ENCODE data around the gene LFNG. TPM values are rescaled to one million over a fixed set of nuclear protein-coding genes. Genes with fewer than 3 reads are reported as not detected.

LFNG gene
- total and polyA plus RNA-seq, 4 donors = 11.5 to 47.6 (median 23.7) TPM

DNA sequence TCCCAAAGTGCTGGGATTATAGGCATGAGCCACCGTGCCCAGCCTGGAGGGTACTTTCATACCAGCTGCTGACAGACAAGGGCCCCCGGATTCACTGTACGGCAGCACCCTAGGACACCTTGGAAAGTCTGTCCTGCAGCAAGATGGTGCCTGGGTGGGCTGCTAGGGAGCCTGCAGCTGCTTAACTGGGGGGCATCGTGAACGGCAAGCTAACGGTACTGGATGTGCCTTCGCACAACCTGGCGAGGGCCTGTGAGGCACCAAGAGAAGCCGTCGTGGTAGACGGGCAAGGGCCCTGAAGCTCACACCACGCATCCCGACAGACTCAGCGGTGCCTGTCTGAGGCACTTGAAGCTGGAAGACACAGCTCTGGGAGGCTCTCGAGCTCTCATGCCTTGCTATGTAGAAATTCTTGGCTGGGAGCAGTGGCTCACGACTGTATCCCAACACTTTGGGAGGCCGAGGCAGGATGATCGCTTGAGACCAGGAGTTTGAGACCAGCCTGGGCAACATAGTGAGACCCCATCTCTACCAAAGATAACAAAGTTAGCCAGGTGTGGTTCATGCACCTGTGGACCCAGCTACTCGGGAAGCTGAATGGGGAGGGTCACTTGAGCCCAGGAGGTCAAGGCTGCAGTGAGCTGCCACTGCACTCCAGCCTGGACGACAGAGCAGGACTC, 26.3 kb downstream of the LFNG start:
- DNase-seq (no peak), ATAC-seq (ENCODE audit: insufficient read depth, low FRiP score) (no peak)
- H3K4me1 ChIP-seq (ENCODE audit: control insufficient read depth in 5 of 5, insufficient read depth in 5 of 5, low read length in 5 of 5) = no peaks in the 10 kb centered on the region
- 95% methylated on average over 20 of the region's 20 CpGs for WGBS, 2 donors
- no peak overlapping the region for H3K4me3 ChIP-seq
- H3K9ac ChIP-seq (ENCODE audit: insufficient read depth in 1 of 2, low read length in 2 of 2) = no peak overlapping the region
- H3K9me3 ChIP-seq (ENCODE audit: control insufficient read depth in 4 of 4, insufficient read depth in 3 of 4, low read length in 3 of 4) = no peaks in the 10 kb centered on the region
- TF ChIP-seq, protein P1, sequence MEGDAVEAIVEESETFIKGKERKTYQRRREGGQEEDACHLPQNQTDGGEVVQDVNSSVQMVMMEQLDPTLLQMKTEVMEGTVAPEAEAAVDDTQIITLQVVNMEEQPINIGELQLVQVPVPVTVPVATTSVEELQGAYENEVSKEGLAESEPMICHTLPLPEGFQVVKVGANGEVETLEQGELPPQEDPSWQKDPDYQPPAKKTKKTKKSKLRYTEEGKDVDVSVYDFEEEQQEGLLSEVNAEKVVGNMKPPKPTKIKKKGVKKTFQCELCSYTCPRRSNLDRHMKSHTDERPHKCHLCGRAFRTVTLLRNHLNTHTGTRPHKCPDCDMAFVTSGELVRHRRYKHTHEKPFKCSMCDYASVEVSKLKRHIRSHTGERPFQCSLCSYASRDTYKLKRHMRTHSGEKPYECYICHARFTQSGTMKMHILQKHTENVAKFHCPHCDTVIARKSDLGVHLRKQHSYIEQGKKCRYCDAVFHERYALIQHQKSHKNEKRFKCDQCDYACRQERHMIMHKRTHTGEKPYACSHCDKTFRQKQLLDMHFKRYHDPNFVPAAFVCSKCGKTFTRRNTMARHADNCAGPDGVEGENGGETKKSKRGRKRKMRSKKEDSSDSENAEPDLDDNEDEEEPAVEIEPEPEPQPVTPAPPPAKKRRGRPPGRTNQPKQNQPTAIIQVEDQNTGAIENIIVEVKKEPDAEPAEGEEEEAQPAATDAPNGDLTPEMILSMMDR (IDR thresholded peaks at IDR 0.05; ENCODE audit: control extremely low read depth, extremely low read depth) = no peak
- H3K36me3 ChIP-seq (ENCODE audit: control insufficient read depth in 4 of 4, insufficient read depth in 4 of 4, low read length in 4 of 4) = peaks cover 0 to 57% (median 23%) of the 10 kb centered on the region in 4 donors
- H3K27me3 ChIP-seq (ENCODE audit: control insufficient read depth in 3 of 3, insufficient read depth in 3 of 3, low read length in 2 of 3) = no peaks in the 10 kb centered on the region
- no peak overlapping the region for H3K27ac ChIP-seq (ENCODE audit: low read depth in 1 of 2, low read length in 1 of 2)

DNA sequence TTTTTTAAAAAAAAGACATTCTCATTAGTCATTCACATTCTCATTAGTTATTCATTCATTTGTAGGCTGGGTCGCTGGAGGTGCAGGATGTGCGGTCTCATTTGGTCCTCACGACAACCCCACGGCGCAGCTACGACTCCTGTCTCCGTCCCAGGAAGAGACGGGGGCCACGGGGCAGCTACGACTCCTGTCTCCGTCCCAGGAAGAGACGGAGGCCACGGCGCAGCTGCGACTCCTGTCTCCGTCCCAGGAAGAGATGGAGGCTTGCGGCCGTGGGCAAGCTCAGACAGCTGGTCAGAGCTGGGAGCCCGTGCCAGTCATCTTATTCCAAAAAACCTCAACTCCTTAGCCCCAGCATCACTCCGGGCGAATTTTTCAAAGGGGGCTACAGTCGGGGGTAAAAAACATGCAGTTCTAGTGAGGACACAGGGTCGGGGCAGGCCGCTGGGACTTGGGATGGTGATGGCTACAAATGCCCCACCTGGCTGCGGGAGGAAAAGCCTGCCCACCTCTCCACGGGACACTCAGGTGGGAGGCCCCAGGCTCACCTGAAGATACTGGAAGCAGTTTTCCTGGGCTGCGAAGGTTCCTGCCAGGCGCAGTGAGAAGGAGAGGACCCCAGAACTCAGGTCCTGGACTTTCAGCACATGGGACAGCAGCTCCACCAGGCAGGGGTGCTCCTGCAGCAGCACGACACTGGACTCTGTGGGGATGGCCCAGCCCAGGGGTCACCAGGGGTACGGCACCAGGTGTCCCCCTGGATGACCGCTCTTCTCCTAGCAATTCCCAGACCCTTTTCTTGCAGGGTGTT, 27.4 kb downstream of the LFNG start:
- Histone ChIP-seq H3K9me3 (ENCODE audit: control insufficient read depth in 4 of 4, insufficient read depth in 3 of 4, low read length in 3 of 4) (no peaks in the 10 kb centered on the region), H3K4me3 (no peak overlapping the region), H3K36me3 (ENCODE audit: control insufficient read depth in 4 of 4, insufficient read depth in 4 of 4, low read length in 4 of 4) (peaks cover 0 to 49% (median 23%) of the 10 kb centered on the region in 4 donors), H3K27me3 (ENCODE audit: control insufficient read depth in 3 of 3, insufficient read depth in 3 of 3, low read length in 2 of 3) (no peaks in the 10 kb centered on the region), H3K4me1 (ENCODE audit: control insufficient read depth in 5 of 5, insufficient read depth in 5 of 5, low read length in 5 of 5) (no peaks in the 10 kb centered on the region), H3K27ac (ENCODE audit: low read depth in 1 of 2, low read length in 1 of 2) (no peak overlapping the region), H3K9ac (ENCODE audit: insufficient read depth in 1 of 2, low read length in 2 of 2) (no peak overlapping the region)
- no peak for ATAC-seq (ENCODE audit: insufficient read depth, low FRiP score)
- TF ChIP-seq, protein P1 (IDR thresholded peaks at IDR 0.05; ENCODE audit: control extremely low read depth, extremely low read depth) = no peak
- no peak for DNase-seq
- WGBS, 2 donors = 91 to 95% methylated on average over 31 of the region's 31 CpGs

GRCh38 chr7:2551418-2551817, 31.8 kb downstream of the LFNG start:
- TF ChIP-seq, protein P1 (IDR thresholded peaks at IDR 0.05; ENCODE audit: control extremely low read depth, extremely low read depth) = no peak
- WGBS, 2 donors = 96 to 97% methylated on average over 8 of the region's 8 CpGs
- Histone ChIP-seq H3K4me1 (ENCODE audit: control insufficient read depth in 5 of 5, insufficient read depth in 5 of 5, low read length in 5 of 5) (peaks cover 0 to 10% (median 7%) of the 10 kb centered on the region in 5 donors), H3K4me3 (no peak overlapping the region), H3K9me3 (ENCODE audit: control insufficient read depth in 4 of 4, insufficient read depth in 3 of 4, low read length in 3 of 4) (no peaks in the 10 kb centered on the region), H3K9ac (ENCODE audit: insufficient read depth in 1 of 2, low read length in 2 of 2) (no peak overlapping the region), H3K36me3 (ENCODE audit: control insufficient read depth in 4 of 4, insufficient read depth in 4 of 4, low read length in 4 of 4) (peaks cover 0 to 24% (median 20%) of the 10 kb centered on the region in 4 donors), H3K27ac (ENCODE audit: low read depth in 1 of 2, low read length in 1 of 2) (no peak overlapping the region), H3K27me3 (ENCODE audit: control insufficient read depth in 3 of 3, insufficient read depth in 3 of 3, low read length in 2 of 3) (no peaks in the 10 kb centered on the region)
- ATAC-seq (ENCODE audit: insufficient read depth, low FRiP score) (no peak), DNase-seq (no peak)

All from lung (tissue), 12 donors.